Left lung (tissue), 10 donors: ENCODE measurements around the gene PHACTR3. TPM values are rescaled to one million over a fixed set of nuclear protein-coding genes. Genes with fewer than 3 reads are reported as not detected.

Experiments
- ATAC-seq: fragments of 200-7000 bp; cut with Tn5 transposase; one replicate; pipeline ENCODE4 v1.9.1; 2020; ENCODE audit warnings: moderate library complexity
- DNase-seq, 4 donors: peaks; one replicate each; pipeline ENCODE4 v3.0.0-alpha.2; 2013 to 2020
- H3K27ac ChIP-seq, 2 donors: fragments of 200-600 bp; sonication (generic) in 1 of 2; one replicate each; pipeline versions ENCODE4 v1.5.0 to v1.8.0; 2020 to 2021
- H3K27me3 ChIP-seq, 2 donors: fragments of 200-600 bp; sonication (generic) in 1 of 2; one replicate each; pipeline versions ENCODE4 v1.5.0 to v1.8.0; 2020 to 2021
- H3K36me3 ChIP-seq, 2 donors: fragments of 200-600 bp; sonication (generic) in 1 of 2; one replicate each; pipeline versions ENCODE4 v1.5.0 to v1.8.0; 2020 to 2021
- H3K4me1 ChIP-seq, 2 donors: fragments of 200-600 bp; one replicate each; pipeline ENCODE4 v1.8.0; 2021
- H3K4me3 ChIP-seq, 2 donors: fragments of 200-600 bp; sonication (generic) in 1 of 2; one replicate each; pipeline versions ENCODE4 v1.5.0 to v1.8.0; 2020 to 2021; ENCODE audit warnings: mild to moderate bottlenecking in 1 of 2
- H3K9me3 ChIP-seq, 2 donors: fragments of 200-600 bp; sonication (generic) in 1 of 2; one replicate each; pipeline versions ENCODE4 v1.5.0 to v1.8.0; 2020 to 2021
- intact Hi-C, 2 donors: fragments of 100-400 bp; cut with DNase I; formaldehyde crosslinking; loops; one replicate each; pipeline versions ENCODE4 v1.11.2 to v1.14.2; 2022
- polyA plus RNA-seq, 6 donors: library from polyadenylated mRNA; unstranded; fragments of 120-200 nt; gene quantifications; one replicate each; pipeline ENCODE4 v1.2.1, GENCODE V29; 2013; ENCODE audit not compliant: insufficient read length in 6 of 6
- total RNA-seq, 2 donors: library from RNA; stranded (reverse); fragmentation: NEBNext Ultra II Directional; extraction: Animal tissue kit (Norgen Biotek cat#: 25700); gene quantifications; one replicate each; pipeline ENCODE4 v1.2.1, GENCODE V29; 2021
- TF ChIP-seq, protein P1 (sequence below), 2 donors: fragments of 200-600 bp; sonication (generic) in 1 of 2; IDR thresholded peaks; one replicate each; pipeline versions ENCODE4 v1.5.0 to v1.8.0; 2021; ENCODE audit warnings: antibody characterized with exemption in 2 of 2
- donor health status: DM: no; HTN: yes; CAD: no.
- donor health status: DM: no; HTN: no; CAD: no.

The PHACTR3 gene
- total and polyA plus RNA-seq, 8 donors: 3.5 to 14.5 (median 4.4) TPM

DNA sequence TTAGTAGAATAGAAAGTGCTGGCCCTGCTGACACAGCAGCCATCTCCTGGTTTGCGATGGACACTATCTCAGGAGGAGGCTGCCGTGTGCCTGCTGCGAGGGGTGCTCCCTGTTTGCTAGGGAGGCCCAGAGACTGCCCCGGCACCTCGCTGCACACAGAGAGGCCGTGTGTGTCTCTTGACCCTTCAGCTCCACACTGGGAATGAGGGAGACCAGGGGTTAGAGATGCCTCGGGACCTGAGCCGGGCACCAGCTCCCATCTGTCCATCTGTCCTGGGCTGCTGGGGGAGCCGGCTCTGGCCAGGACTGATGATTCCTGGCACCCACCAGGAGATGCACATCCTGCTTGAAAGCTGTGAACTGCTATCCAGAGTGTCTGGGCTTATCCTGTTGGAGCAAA is 18.2 kb downstream of the PHACTR3 start:
- DNase-seq: no peak
- H3K36me3 ChIP-seq: no peaks in the 10 kb centered on the region
- intact Hi-C loops: no loop called here
- TF ChIP-seq, protein P1, sequence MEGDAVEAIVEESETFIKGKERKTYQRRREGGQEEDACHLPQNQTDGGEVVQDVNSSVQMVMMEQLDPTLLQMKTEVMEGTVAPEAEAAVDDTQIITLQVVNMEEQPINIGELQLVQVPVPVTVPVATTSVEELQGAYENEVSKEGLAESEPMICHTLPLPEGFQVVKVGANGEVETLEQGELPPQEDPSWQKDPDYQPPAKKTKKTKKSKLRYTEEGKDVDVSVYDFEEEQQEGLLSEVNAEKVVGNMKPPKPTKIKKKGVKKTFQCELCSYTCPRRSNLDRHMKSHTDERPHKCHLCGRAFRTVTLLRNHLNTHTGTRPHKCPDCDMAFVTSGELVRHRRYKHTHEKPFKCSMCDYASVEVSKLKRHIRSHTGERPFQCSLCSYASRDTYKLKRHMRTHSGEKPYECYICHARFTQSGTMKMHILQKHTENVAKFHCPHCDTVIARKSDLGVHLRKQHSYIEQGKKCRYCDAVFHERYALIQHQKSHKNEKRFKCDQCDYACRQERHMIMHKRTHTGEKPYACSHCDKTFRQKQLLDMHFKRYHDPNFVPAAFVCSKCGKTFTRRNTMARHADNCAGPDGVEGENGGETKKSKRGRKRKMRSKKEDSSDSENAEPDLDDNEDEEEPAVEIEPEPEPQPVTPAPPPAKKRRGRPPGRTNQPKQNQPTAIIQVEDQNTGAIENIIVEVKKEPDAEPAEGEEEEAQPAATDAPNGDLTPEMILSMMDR (IDR thresholded peaks at IDR 0.05): no peak
- no peaks in the 10 kb centered on the region for H3K4me1 ChIP-seq
- H3K4me3 ChIP-seq: no peak overlapping the region
- H3K27ac ChIP-seq: no peak overlapping the region
- no peaks in the 10 kb centered on the region for H3K9me3 ChIP-seq
- peaks cover 0 to 91% of the 10 kb centered on the region in 2 donors for H3K27me3 ChIP-seq
- ATAC-seq: no peak

DNA sequence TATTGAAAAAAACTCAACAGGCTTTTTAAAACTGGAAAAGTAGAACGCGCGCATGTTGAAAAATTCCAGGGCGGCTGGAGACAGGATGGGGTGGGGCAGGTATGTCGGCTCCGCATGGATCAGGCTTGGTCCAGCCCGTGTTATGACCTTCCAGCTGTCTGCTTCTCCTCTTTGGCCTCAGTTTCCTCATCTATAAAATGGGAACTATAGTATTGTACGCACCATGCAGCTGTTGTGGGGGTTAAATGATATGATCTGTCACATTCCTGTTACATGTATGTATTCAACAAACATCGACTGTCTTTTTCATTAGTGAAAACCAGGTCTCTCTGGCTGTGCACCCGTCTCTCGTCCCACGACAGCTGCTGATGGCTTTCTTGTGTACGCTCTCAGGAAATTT is 18.8 kb downstream of the PHACTR3 start:
- ATAC-seq (no peak), DNase-seq (no peak)
- Histone ChIP-seq H3K9me3 (no peaks in the 10 kb centered on the region), H3K27ac (no peak overlapping the region), H3K36me3 (no peaks in the 10 kb centered on the region), H3K4me3 (no peak overlapping the region), H3K27me3 (peaks cover 0 to 87% of the 10 kb centered on the region in 2 donors), H3K4me1 (no peaks in the 10 kb centered on the region)
- TF ChIP-seq, protein P1 (IDR thresholded peaks at IDR 0.05): no peak
- intact Hi-C loops: no loop called here

DNA sequence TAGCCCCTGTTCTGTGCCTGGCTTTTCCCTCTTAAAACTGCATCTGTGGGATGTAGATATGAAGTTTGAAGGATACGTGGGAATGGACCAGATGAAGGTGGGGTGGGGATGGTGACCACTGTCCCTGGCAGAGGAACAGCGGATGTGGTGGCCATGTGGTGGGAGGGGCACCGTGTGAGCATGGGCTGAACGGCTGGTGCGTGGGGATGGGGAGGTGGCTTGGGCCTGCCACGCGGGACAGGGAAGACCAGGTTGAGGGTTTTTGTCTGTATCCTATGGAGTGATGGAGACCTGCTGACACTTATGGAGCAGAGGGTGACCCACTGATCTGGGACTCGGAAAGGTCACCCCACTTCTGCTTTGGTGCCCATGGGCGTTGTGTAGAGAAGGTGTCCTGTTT is 19.2 kb downstream of the PHACTR3 start:
- Histone ChIP-seq H3K9me3 (no peaks in the 10 kb centered on the region), H3K4me1 (no peaks in the 10 kb centered on the region), H3K36me3 (no peaks in the 10 kb centered on the region), H3K27ac (no peak overlapping the region), H3K27me3 (peaks cover 0 to 86% of the 10 kb centered on the region in 2 donors), H3K4me3 (no peak overlapping the region)
- DNase-seq (no peak), ATAC-seq (no peak)
- TF ChIP-seq, protein P1 (IDR thresholded peaks at IDR 0.05): no peak
- intact Hi-C loops: no loop called here

DNA sequence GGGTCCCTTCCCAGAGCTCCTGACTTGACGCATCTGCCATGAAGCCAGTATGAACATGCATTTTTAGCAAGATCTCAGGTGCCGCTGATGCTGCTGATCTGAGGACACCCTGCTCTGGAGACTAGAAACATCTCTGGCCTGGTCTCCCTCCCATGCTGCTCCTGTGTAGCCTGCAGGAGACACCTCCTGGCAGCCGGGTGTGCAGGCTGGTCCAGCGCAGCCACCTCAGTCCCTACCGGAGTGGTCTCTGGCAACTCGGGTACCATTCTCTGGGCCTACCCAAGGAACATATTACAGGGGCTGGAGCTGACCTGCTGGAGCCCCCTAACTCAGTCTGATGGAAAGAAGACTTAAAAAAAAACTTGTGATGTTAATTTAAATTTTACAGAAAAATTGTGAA is 20.1 kb downstream of the PHACTR3 start:
- ATAC-seq (no peak), DNase-seq (no peak)
- Histone ChIP-seq H3K9me3 (no peaks in the 10 kb centered on the region), H3K36me3 (no peaks in the 10 kb centered on the region), H3K4me3 (no peak overlapping the region), H3K4me1 (no peaks in the 10 kb centered on the region), H3K27ac (no peak overlapping the region), H3K27me3 (peaks cover 0 to 84% of the 10 kb centered on the region in 2 donors)
- TF ChIP-seq, protein P1 (IDR thresholded peaks at IDR 0.05): no peak
- intact Hi-C loops: no loop called here

DNA sequence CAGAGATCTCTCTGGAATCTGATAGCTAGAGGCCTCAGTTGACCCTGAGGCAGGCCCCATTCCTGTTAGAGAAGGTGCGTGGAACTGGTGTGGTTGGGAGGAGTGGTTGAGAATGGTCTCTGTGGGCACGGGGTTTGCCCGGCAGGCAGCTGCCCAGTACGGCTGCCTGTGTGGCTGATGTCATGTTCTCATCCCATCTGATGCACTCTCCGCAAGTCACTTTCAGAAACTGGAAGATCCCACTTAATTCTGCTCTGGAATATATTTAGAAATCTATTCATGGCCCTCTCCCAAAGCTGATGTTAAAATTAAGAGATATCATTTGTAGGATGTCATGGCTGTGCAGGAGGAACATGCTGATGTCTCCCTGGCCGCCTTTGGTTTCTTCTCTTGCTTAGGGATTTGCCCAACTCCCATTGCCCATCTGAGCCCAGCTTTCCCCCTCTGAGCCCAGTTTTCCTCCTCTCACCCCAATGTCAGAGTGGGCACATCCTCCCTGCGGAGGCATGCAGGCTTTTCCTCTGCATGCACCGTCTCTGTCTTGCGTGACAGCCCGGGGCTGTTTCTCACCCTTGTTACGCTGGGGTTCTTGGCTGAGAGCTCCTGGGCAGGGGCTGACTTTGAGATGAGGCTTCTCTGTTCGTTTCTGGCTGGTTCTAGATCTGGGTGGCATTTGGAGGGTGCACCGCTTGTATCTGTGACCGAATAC is 21.0 kb downstream of the PHACTR3 start:
- Histone ChIP-seq H3K27me3 (peaks cover 0 to 75% of the 10 kb centered on the region in 2 donors), H3K4me3 (no peak overlapping the region), H3K9me3 (no peaks in the 10 kb centered on the region), H3K36me3 (no peaks in the 10 kb centered on the region), H3K27ac (no peak overlapping the region), H3K4me1 (no peaks in the 10 kb centered on the region)
- ATAC-seq (no peak), DNase-seq (no peak)
- TF ChIP-seq, protein P1 (IDR thresholded peaks at IDR 0.05): no peak
- intact Hi-C loops: no loop called here
